HG03432 (cell line): ENCODE measurements around the gene CTBP1.
A peak's percentile ranks its signal among the peaks of the same experiment; 100 is the strongest.

Experiments
- ATAC-seq: cut with Tn5 transposase; IDR thresholded peaks from one replicate; pipeline ENCODE4 v1.9.1; 2021; ENCODE audit warnings: mild to moderate bottlenecking, moderate library complexity; ENCODE audit not compliant: unreplicated experiment

Gene CTBP1

DNA sequence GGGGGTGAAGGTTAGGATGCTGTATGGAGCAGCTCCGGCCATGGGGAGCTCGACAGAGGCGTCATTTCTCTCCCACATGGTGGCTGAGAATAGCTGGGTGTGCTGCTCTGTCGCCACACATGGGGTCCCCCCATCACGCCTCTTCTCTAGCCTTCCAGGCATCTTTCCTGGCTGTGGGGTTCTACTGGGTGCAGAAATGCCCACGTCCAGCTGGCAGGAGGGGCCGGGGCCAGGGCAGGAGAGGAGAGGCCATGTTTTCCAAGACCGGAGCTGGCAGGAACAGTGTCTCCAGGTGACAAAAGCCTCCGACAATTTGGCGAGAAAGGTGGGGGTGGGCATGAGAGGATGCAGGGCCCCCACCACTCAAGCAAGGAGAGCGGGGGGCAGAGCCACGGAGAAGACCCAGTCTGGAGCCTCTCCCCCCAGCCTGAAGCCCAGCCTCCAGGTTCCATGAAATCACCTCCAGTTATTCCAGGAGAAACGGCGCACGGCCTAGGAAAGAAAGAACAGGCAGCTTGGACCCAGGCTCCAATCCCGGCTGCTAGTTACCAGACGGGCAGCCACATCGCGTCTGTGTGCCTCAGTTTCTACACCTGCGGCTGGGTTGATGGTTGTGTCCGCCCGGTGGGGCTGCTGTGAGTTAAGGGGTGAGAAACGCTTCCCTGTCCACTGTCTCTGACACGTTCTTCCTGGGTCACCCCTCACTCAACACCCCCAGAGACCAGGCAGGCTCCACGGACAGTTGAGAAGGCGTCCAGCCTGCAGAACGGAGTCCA lies 49.2 kb downstream of the CTBP1 start:
- no peak for ATAC-seq

DNA sequence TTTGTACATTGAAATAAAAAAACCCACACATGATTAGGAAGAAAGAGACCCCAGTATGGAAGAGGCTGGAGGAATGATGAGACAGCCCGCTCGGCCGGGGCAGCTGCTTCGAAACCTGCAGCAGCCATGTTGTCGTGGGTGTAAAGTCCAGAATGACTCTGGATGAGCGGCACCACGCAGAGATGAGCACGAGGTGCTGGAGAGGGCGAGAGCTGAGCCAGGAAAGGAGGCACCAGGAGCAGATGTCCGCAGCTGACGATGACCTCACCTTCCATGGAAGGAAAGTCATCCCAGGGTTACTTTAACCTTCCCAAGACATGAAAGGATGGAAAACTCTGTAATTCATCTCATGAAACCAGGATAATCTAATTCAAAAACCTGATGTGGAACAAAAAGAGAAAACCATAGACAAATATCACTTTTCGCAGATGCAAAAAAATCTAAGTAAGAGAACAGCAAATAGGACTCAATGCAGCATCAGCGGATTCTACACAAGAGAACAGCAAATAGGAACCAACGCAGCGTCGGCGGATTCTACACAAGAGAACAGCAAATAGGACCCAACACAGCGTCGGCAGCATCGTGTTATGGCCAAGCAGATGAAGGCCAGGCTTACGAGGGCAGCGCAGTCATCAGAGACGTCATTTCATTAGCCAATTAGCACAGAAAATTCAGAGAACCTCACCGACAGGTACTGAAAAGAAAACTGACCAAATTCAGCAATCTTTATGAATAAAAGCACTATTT lies 50.7 kb downstream of the CTBP1 start:
- no peak for ATAC-seq

- no peak for ATAC-seq
Observed at GRCh38 chr4:1196421-1197183, 52.3 kb downstream of the CTBP1 start.

GRCh38 chr4:1195891-1196401 lies 53.0 kb downstream of the CTBP1 start:
- ATAC-seq = no peak

GRCh38 chr4:1195109-1195671 lies 53.7 kb downstream of the CTBP1 start:
- ATAC-seq = no peak

DNA sequence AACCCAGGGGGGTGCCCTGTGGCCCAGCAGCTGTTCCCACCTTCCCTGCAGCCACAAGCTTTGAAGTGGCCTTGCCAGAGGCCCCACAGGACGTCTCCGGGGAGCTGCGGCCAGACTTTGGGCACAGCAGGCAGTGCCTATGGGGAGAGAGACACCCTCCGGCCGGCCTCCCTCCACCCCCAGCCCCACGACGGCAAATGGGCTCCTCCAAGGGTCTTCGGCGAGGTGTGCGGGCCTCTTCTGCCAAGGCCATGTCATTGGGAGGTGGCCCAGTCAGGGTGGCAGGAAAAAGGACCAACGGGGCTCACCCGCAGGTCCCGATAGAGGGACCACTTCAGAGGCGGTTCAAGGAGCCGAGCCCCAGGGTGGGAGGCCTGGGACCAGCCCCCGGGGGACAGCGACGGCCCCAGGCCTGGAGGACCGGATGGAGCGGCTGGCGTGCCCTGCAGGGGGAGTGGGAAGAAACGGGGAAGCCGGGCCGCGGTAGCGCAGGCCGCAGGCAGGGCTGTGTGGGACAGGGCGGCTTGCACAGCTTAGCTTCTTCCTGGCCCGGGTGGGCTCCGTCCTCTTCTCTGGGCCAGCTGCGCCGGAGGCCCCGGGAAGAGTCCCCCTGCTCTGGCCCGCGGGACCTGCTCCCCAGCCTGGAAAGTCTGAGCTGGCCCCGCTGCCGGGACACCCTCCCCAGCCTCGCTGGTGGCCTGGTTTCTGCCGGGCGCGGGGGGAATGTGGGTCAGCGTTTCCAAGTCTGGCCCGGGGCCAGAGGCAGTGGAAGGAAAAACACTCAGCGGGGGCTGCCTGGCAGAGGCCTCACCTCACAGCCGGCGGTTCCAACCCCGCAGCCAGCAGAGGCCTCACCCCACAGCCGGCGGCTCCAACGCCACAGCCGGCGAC lies 54.7 kb downstream of the CTBP1 start:
- no peak for ATAC-seq

GRCh38 chr4:1193206-1194009 lies 55.5 kb downstream of the CTBP1 start:
- ATAC-seq = no peak

DNA sequence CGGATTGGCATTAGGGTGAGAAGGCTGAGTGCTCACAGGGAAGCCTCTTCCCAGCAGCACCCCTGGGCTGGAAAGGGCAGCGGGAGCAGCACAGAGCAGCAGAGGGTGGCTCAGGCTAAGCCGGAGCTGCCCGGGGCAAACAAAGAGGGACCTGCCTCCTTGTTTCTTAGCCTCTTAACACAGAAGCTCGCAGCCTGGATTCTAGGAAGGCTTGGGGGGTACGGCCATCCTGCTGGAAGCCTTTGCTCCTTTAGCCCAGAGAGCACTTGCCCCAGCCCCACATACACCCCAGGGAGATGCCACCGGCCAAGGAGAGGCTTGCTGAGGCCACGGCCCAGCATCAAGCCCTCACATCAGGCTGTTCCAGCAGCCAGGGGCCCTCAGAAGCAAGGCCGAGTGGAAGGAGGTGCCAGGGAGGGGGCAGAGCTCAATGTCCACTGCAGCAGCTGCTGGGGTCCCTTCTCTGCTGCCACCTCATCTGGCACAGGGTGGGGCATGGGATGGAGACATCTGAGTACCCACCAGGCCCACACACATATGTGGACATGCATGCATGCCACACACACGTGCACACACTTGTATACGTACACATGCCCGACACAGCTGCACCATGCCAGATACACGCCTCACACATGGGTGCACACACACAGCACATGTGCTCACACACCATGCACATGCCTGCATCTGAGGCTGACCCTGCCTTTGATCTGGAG lies 56.3 kb downstream of the CTBP1 start:
- no peak for ATAC-seq

DNA sequence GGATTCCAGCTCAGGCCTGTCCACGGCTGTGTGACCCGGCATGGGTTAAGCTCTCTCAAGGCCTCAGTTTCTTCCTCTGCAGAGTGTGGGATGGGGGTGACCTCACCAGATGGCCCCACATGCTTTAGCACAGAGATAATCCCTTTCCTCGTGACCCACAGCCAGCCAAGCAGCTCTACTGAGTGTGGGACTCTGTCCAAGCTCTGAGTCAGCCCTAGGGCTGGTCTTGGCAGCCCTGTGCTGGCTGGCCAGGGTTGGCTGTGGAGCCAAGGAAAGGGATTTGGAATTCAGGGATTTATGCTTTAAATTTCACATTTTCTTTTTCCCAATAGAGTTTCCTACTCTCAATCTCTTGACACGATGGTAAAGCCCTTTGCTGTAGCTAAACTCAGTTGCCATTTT lies 56.8 kb downstream of the CTBP1 start:
- ATAC-seq = no peak

- ATAC-seq = no peak
Observed at GRCh38 chr4:1191621-1192020, 57.3 kb downstream of the CTBP1 start.

- ATAC-seq = peak; percentile 61
Observed at GRCh38 chr4:1187182-1187581, 61.7 kb downstream of the CTBP1 start.

DNA sequence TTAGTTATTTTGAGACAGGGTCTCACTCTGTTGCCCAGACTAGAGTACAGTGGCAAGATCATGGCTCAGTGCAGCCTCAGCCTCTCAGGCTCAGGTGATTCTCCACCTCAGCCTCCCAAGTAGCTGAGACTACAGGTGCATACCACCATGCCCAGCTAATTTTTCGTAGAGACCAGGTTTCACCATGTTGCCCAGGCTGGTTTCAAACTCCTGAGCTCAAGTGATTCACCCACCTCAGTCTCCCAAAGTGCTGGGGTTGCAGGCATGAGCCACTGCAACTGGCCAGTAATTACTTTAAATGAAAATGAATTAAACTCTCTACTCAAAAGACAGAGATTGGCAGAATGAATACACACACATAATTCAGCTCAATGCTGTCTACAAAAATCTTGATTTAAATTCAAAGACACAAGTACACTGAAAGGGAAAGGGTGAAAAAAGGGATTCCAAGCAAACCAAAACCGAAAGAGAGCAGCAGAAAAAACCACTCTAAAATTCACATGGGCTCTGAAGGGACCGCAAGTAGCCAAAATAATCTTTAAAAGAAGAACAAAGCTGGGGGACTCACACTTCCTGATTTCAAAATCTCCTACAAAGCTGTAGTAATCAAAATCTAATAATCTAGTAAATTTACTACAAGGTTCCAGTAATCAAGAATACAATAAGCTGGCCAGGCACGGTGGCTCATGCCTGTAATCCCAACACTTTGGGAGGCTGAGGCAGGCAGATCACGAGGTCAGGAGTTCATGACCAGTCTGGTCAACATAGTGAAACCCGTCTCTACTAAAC lies 64.8 kb downstream of the CTBP1 start:
- ATAC-seq = peak; percentile 74

DNA sequence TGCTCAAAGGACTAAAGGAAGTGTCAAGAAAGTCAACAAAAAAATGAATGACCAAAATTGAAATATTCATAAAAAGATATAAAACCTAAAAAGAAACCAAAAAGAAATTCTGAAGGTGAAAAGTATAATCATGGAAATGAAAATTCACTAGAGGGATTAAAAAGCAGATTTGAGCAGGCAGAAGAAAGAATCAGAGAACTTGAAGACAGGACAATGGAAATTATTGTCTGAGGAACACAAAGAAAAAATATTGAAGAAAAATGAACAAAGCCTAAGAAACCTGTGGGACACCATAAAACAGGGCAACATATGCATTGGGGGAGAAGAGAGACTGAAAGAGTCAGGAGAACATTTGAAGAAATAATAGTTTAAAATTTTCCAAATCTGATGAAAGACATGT lies 66.6 kb downstream of the CTBP1 start:
- no peak for ATAC-seq

GRCh38 chr4:1180663-1181062 lies 68.3 kb downstream of the CTBP1 start:
- ATAC-seq = no peak

DNA sequence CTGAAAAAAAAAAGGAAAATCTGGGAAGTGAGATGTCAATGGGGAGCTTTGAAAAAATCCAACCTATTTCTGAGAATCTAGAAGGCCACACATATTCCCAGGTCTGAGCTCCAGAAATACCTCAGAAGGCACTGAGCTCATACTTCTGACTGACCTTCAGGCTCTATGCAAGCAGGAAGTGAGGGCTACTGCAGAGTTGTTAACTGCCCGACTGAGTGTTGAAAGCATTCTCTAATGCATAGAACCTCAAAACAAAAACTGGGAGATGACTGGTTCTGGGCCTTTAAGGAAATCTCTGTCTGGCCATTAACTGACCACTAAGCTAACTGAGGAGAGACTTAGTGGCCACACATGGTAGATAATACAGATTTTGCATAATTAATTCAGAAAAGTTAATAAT lies 69.0 kb downstream of the CTBP1 start:
- no peak for ATAC-seq

GRCh38 chr4:1179089-1179441 lies 69.9 kb downstream of the CTBP1 start:
- no peak for ATAC-seq

GRCh38 chr4:1178300-1179088 lies 70.4 kb downstream of the CTBP1 start:
- no peak for ATAC-seq
